MM.1S (cell line): ENCODE measurements around the gene SNTG2.

Experiments used
- DNase-seq: peaks from one replicate; pipeline ENCODE4 v3.0.0-alpha.2; 2015
- H2AFZ ChIP-seq: fragments of 300-600 bp; sonication (generic); 2 replicates; pipeline ENCODE4 v1.6.0; 2016; ENCODE audit warnings: antibody characterized with exemption, low read length
- H3F3A ChIP-seq: fragments of 300-600 bp; sonication (generic); 2 replicates; pipeline ENCODE4 v1.6.1; 2016; ENCODE audit warnings: mild to moderate bottlenecking, antibody characterized with exemption, low read length, moderate library complexity, mixed read lengths; ENCODE audit not compliant: insufficient read depth
- H3K27ac ChIP-seq: fragments of 300-600 bp; sonication (generic); 2 replicates; pipeline ENCODE4 v1.5.1; 2016; ENCODE audit warnings: mild to moderate bottlenecking, low read length
- H3K27me3 ChIP-seq: fragments of 300-600 bp; sonication (generic); replicated peaks from 2 replicates; pipeline ENCODE4 v1.6.0; 2016; ENCODE audit warnings: low read length; ENCODE audit not compliant: insufficient read depth
- H3K36me3 ChIP-seq: fragments of 300-600 bp; sonication (generic); replicated peaks from 2 replicates; pipeline ENCODE4 v1.6.1; 2016; ENCODE audit warnings: mild to moderate bottlenecking, low read length, mixed read lengths; ENCODE audit not compliant: insufficient read depth
- H3K4me1 ChIP-seq: fragments of 300-600 bp; sonication (generic); 2 replicates; pipeline ENCODE4 v1.6.1; 2016; ENCODE audit warnings: low read length, mixed read lengths
- H3K4me2 ChIP-seq: fragments of 300-600 bp; sonication (generic); 2 replicates; pipeline ENCODE4 v1.6.0; 2016; ENCODE audit warnings: low read depth, low read length
- H3K4me3 ChIP-seq: fragments of 300-600 bp; sonication (generic); 2 replicates; pipeline ENCODE4 v1.5.1; 2016; ENCODE audit warnings: low read length, mixed read lengths
- H3K79me2 ChIP-seq: fragments of 300-600 bp; sonication (generic); 2 replicates; pipeline ENCODE4 v1.6.1; 2016; ENCODE audit warnings: mixed run types, low read length, mixed read lengths
- H3K9ac ChIP-seq: fragments of 300-600 bp; sonication (generic); 2 replicates; pipeline ENCODE4 v1.6.1; 2016; ENCODE audit warnings: low read length, mixed read lengths
- H3K9me2 ChIP-seq: fragments of 300-600 bp; sonication (generic); replicated peaks from 2 replicates; pipeline ENCODE4 v1.6.1; 2016; ENCODE audit warnings: mild to moderate bottlenecking, low read length, mixed read lengths; ENCODE audit not compliant: insufficient read depth
- H3K9me3 ChIP-seq: fragments of 300-600 bp; sonication (generic); replicated peaks from 2 replicates; pipeline ENCODE4 v1.6.1; 2016; ENCODE audit warnings: mild to moderate bottlenecking, low read length, mixed read lengths; ENCODE audit not compliant: insufficient read depth
- H4K20me1 ChIP-seq: fragments of 300-600 bp; sonication (generic); 2 replicates; pipeline ENCODE4 v1.6.1; 2016; ENCODE audit warnings: mild to moderate bottlenecking, low read length, moderate library complexity, mixed read lengths; ENCODE audit not compliant: insufficient read depth
- CTCF ChIP-seq: fragments of 300-600 bp; sonication (generic); IDR thresholded peaks from 2 replicates; pipeline ENCODE4 v1.5.1; 2016; ENCODE audit warnings: antibody characterized with exemption, low read length, mixed read lengths
- EZH2 ChIP-seq: fragments of 300-600 bp; sonication (generic); optimal IDR thresholded peaks from 2 replicates; pipeline ENCODE3; 2017; ENCODE audit warnings: low read depth, mild to moderate bottlenecking, antibody characterized with exemption, low read length, mixed read lengths
- EZH2phosphoT487 ChIP-seq: fragments of 300-600 bp; sonication (generic); IDR thresholded peaks from 2 replicates; pipeline ENCODE4 v1.6.1; 2018; ENCODE audit warnings: antibody characterized with exemption, low read length

SNTG2 gene

GRCh38 chr2:942775-943460 is 7.7 kb upstream of the SNTG2 start:
- no peak overlapping the region for H3K4me2 ChIP-seq
- H3K36me3 ChIP-seq = no peaks in the 10 kb centered on the region
- no peak for TF ChIP-seq CTCF
- TF ChIP-seq EZH2 = no peak
- TF ChIP-seq EZH2phosphoT487 = no peak
- H3K79me2 ChIP-seq = no peaks in the 10 kb centered on the region
- H3F3A ChIP-seq = peaks cover 5% of the 10 kb centered on the region; the same call in 1 of the 2 replicates
- no peak for DNase-seq
- H2AFZ ChIP-seq = no peak overlapping the region
- H3K27me3 ChIP-seq = peaks cover 3% of the 10 kb centered on the region; the same call in 1 of the 2 replicates
- no peaks in the 10 kb centered on the region for H3K9me3 ChIP-seq
- no peak overlapping the region for H3K27ac ChIP-seq
- no peaks in the 10 kb centered on the region; the same call in 1 of the 2 replicates for H4K20me1 ChIP-seq
- no peak overlapping the region for H3K9ac ChIP-seq
- no peak overlapping the region for H3K4me3 ChIP-seq
- H3K9me2 ChIP-seq = no peaks in the 10 kb centered on the region
- H3K4me1 ChIP-seq = peaks cover 6% of the 10 kb centered on the region

- no peak for DNase-seq
- Histone ChIP-seq H3F3A (peaks cover 5% of the 10 kb centered on the region; the same call in 1 of the 2 replicates), H3K4me2 (no peak overlapping the region), H3K9me2 (no peaks in the 10 kb centered on the region), H4K20me1 (no peaks in the 10 kb centered on the region; the same call in 1 of the 2 replicates), H3K9ac (no peak overlapping the region), H3K4me3 (no peak overlapping the region), H3K9me3 (no peaks in the 10 kb centered on the region), H3K4me1 (peaks cover 6% of the 10 kb centered on the region), H3K79me2 (no peaks in the 10 kb centered on the region), H3K27ac (no peak overlapping the region), H3K36me3 (no peaks in the 10 kb centered on the region), H2AFZ (no peak overlapping the region), H3K27me3 (peaks cover 3% of the 10 kb centered on the region; the same call in 1 of the 2 replicates)
- TF ChIP-seq EZH2 (no peak), CTCF (no peak), EZH2phosphoT487 (no peak)
Measured at GRCh38 chr2:943461-943797, 7.2 kb upstream of the SNTG2 start.

- Histone ChIP-seq H3K4me2 (no peak overlapping the region), H4K20me1 (no peaks in the 10 kb centered on the region; the same call in 1 of the 2 replicates), H2AFZ (no peak overlapping the region), H3K27me3 (peaks cover 6% of the 10 kb centered on the region), H3K9me3 (no peaks in the 10 kb centered on the region), H3K79me2 (no peaks in the 10 kb centered on the region), H3K4me1 (peaks cover 6% of the 10 kb centered on the region), H3K27ac (no peak overlapping the region), H3K4me3 (no peak overlapping the region), H3K9me2 (no peaks in the 10 kb centered on the region), H3K36me3 (no peaks in the 10 kb centered on the region), H3F3A (peaks cover 5% of the 10 kb centered on the region; the same call in 1 of the 2 replicates), H3K9ac (no peak overlapping the region)
- TF ChIP-seq EZH2phosphoT487 (no peak), CTCF (no peak), EZH2 (no peak)
- no peak for DNase-seq
Measured at GRCh38 chr2:943821-944220, 6.8 kb upstream of the SNTG2 start.
